DOHH2 (cell line): Measurements from ENCODE around the gene RBM26.

Experiments used
- CTCF ChIP-seq: fragments of 200-600 bp; sonication (generic); IDR thresholded peaks from one replicate; pipeline ENCODE4 v1.5.1; 2014; ENCODE audit warnings: antibody characterized with exemption, mild to moderate bottlenecking, low read depth, low read length; ENCODE audit not compliant: poor library complexity, severe bottlenecking
- EZH2phosphoT487 ChIP-seq: fragments of 200-600 bp; sonication (generic); IDR thresholded peaks from 2 replicates; pipeline ENCODE4 v1.6.1; 2017; ENCODE audit warnings: borderline replicate concordance, mild to moderate bottlenecking, antibody characterized with exemption, low read length, moderate library complexity, mixed read lengths

DNA sequence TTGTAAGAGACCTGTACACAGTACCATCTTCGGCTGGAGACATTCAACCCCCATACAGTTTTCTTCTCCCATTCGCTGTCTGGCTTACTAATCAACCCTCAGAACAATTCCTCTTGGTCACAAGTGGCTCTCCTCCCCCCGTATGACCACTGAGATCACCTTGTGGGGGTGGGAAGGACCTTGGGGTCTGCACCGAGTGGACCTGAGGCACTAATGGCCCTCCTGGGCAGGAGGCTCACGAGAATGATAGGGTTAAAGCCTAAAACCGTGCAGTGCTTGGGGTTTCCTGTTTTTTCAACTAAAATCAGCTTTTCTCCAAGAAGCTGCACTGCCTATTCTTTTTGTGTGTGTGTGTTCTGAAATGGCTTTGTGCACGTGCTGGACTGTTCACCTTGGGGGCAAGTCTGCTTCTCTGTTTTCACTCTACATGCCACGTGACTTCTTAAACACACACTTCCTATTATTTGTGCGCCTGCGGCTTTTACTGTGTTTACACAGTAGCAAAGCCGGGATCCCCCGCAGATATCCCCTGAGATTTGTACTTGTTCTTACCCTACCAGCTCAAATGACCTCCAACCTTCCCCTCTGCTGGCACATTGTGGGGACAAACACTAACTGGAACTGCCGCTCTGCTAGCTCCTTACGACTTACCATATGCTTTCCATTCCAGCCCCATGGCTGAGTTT lies 12.3 kb downstream of the RBM26 start:
- TF ChIP-seq CTCF (no peak), EZH2phosphoT487 (no peak)
